Mammary epithelial cell (primary cell): ENCODE data around the gene CLMP.

ENCODE experiments used
- CTCF ChIP-seq, 2 donors: IDR thresholded peaks in 1 of 2; conservative IDR thresholded peaks in 1 of 2; 2 replicates each; pipeline ENCODE4 v1.5.1; 2011 to 2012; ENCODE audit warnings: inconsistent platforms in 2 of 2, low read length in 2 of 2, mild to moderate bottlenecking in 2 of 2, control low read depth in 1 of 2, low read depth in 1 of 2; ENCODE audit not compliant: insufficient read depth in 1 of 2; ENCODE audit errors: extremely low read depth in 1 of 2
- EZH2 ChIP-seq: IDR thresholded peaks from 2 replicates; pipeline ENCODE4 v1.6.1; 2012; ENCODE audit warnings: low read length, inconsistent platforms, borderline replicate concordance

- no peak for TF ChIP-seq CTCF (conservative IDR thresholded peaks at IDR 0.05 in 1 of 2, IDR thresholded peaks at IDR 0.05 in 1 of 2; ENCODE audit: extremely low read depth in 1 of 2, insufficient read depth in 1 of 2, low read depth in 1 of 2, low read length in 2 of 2)
- TF ChIP-seq EZH2, result no peak
Measured at GRCh38 chr11:123084454-123084853, 110.6 kb downstream of the CLMP start.
